OCI-LY7 (cell line): ENCODE measurements around the gene RNF213.

Experiments used
- EZH2phosphoT487 ChIP-seq: fragments of 200-600 bp; sonication (generic); IDR thresholded peaks from 2 replicates; pipeline ENCODE4 v1.6.1; 2018; ENCODE audit warnings: low read depth, borderline replicate concordance, mild to moderate bottlenecking, mixed run types, antibody characterized with exemption, low read length, moderate library complexity, mixed read lengths
- TF ChIP-seq, protein P1 (sequence below): fragments of 200-600 bp; sonication (generic); conservative IDR thresholded peaks from 2 replicates; pipeline ENCODE4 v1.5.1; 2014; ENCODE audit warnings: mild to moderate bottlenecking, antibody characterized with exemption, low read length, moderate library complexity, mixed read lengths

GRCh38 chr17:80414508-80414802 is 153.8 kb downstream of the RNF213 start:
- TF ChIP-seq, protein P1, sequence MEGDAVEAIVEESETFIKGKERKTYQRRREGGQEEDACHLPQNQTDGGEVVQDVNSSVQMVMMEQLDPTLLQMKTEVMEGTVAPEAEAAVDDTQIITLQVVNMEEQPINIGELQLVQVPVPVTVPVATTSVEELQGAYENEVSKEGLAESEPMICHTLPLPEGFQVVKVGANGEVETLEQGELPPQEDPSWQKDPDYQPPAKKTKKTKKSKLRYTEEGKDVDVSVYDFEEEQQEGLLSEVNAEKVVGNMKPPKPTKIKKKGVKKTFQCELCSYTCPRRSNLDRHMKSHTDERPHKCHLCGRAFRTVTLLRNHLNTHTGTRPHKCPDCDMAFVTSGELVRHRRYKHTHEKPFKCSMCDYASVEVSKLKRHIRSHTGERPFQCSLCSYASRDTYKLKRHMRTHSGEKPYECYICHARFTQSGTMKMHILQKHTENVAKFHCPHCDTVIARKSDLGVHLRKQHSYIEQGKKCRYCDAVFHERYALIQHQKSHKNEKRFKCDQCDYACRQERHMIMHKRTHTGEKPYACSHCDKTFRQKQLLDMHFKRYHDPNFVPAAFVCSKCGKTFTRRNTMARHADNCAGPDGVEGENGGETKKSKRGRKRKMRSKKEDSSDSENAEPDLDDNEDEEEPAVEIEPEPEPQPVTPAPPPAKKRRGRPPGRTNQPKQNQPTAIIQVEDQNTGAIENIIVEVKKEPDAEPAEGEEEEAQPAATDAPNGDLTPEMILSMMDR, result peak; percentile 0; the same call in 1 of the 2 replicates
- no peak for TF ChIP-seq EZH2phosphoT487
